Muscle layer of duodenum (tissue), 2 donors: Measurements from ENCODE around the gene RIMBP2.

ENCODE experiments used
- H3K27ac ChIP-seq: one replicate; pipeline ENCODE4 v1.7.0; 2013; ENCODE audit warnings: mild to moderate bottlenecking, low read length
- H3K27me3 ChIP-seq: one replicate; pipeline ENCODE4 v1.7.0; 2013; ENCODE audit warnings: low read depth, mild to moderate bottlenecking, control low read depth, low read length
- H3K36me3 ChIP-seq, 2 donors: one replicate each; pipeline ENCODE4 v1.7.0; 2013; ENCODE audit warnings: low read length in 2 of 2, control low read depth in 1 of 2, mild to moderate bottlenecking in 1 of 2; ENCODE audit not compliant: insufficient read depth in 2 of 2, control insufficient read depth in 1 of 2
- H3K4me1 ChIP-seq, 2 donors: one replicate each; pipeline ENCODE4 v1.7.0; 2013; ENCODE audit warnings: low read length in 2 of 2, mild to moderate bottlenecking in 2 of 2, control low read depth in 1 of 2, moderate library complexity in 1 of 2; ENCODE audit not compliant: insufficient read depth in 2 of 2, control insufficient read depth in 1 of 2
- H3K4me3 ChIP-seq, 2 donors: one replicate each; pipeline ENCODE4 v1.7.0; 2013; ENCODE audit warnings: low read length in 2 of 2, low read depth in 1 of 2, mild to moderate bottlenecking in 1 of 2
- H3K9me3 ChIP-seq, 2 donors: one replicate each; pipeline ENCODE4 v1.7.0; 2013; ENCODE audit warnings: low read length in 2 of 2, control low read depth in 1 of 2, mild to moderate bottlenecking in 1 of 2; ENCODE audit not compliant: control insufficient read depth in 1 of 2
- donor health status: healthy.

The RIMBP2 gene

GRCh38 chr12:130494736-130495135, 221.4 kb downstream of the RIMBP2 start:
- no peak overlapping the region for H3K27ac ChIP-seq
- no peaks in the 10 kb centered on the region for H3K4me1 ChIP-seq
- H3K9me3 ChIP-seq = no peaks in the 10 kb centered on the region
- no peaks in the 10 kb centered on the region for H3K36me3 ChIP-seq
- H3K4me3 ChIP-seq = no peak overlapping the region
- no peaks in the 10 kb centered on the region for H3K27me3 ChIP-seq

- Histone ChIP-seq H3K4me3 (no peak overlapping the region), H3K27me3 (no peaks in the 10 kb centered on the region), H3K4me1 (no peaks in the 10 kb centered on the region), H3K9me3 (peaks cover 0 to 5% of the 10 kb centered on the region in 2 donors), H3K27ac (no peak overlapping the region), H3K36me3 (no peaks in the 10 kb centered on the region)
Observed at GRCh38 chr12:130493951-130494350, 222.1 kb downstream of the RIMBP2 start.

GRCh38 chr12:130491421-130492357, 224.4 kb downstream of the RIMBP2 start:
- H3K4me3 ChIP-seq = no peak overlapping the region
- no peaks in the 10 kb centered on the region for H3K4me1 ChIP-seq
- H3K27ac ChIP-seq = no peak overlapping the region
- H3K9me3 ChIP-seq = peaks cover 0 to 5% of the 10 kb centered on the region in 2 donors
- no peaks in the 10 kb centered on the region for H3K27me3 ChIP-seq
- no peaks in the 10 kb centered on the region for H3K36me3 ChIP-seq

- peaks cover 0 to 5% of the 10 kb centered on the region in 2 donors for H3K9me3 ChIP-seq
- no peaks in the 10 kb centered on the region for H3K4me1 ChIP-seq
- no peaks in the 10 kb centered on the region for H3K36me3 ChIP-seq
- H3K27me3 ChIP-seq = no peaks in the 10 kb centered on the region
- no peak overlapping the region for H3K4me3 ChIP-seq
- no peak overlapping the region for H3K27ac ChIP-seq
Observed at GRCh38 chr12:130490674-130491073, 225.4 kb downstream of the RIMBP2 start.

GRCh38 chr12:130489293-130489692, 226.8 kb downstream of the RIMBP2 start:
- Histone ChIP-seq H3K4me1 (no peaks in the 10 kb centered on the region), H3K9me3 (peaks cover 0 to 5% of the 10 kb centered on the region in 2 donors), H3K4me3 (no peak overlapping the region), H3K27me3 (no peaks in the 10 kb centered on the region), H3K27ac (no peak overlapping the region), H3K36me3 (no peaks in the 10 kb centered on the region)

GRCh38 chr12:130488358-130488710, 227.8 kb downstream of the RIMBP2 start:
- Histone ChIP-seq H3K27ac (no peak overlapping the region), H3K27me3 (no peaks in the 10 kb centered on the region), H3K4me1 (no peaks in the 10 kb centered on the region), H3K4me3 (no peak overlapping the region), H3K36me3 (no peaks in the 10 kb centered on the region), H3K9me3 (peaks cover 0 to 5% of the 10 kb centered on the region in 2 donors)

GRCh38 chr12:130487636-130488357, 228.3 kb downstream of the RIMBP2 start:
- Histone ChIP-seq H3K9me3 (peaks cover 0 to 5% of the 10 kb centered on the region in 2 donors), H3K4me1 (no peaks in the 10 kb centered on the region), H3K36me3 (no peaks in the 10 kb centered on the region), H3K27me3 (no peaks in the 10 kb centered on the region), H3K27ac (no peak overlapping the region), H3K4me3 (no peak overlapping the region)

- no peak overlapping the region for H3K27ac ChIP-seq
- no peaks in the 10 kb centered on the region for H3K4me1 ChIP-seq
- H3K4me3 ChIP-seq = no peak overlapping the region
Observed at GRCh38 chr12:130486891-130487416, 229.1 kb downstream of the RIMBP2 start.

GRCh38 chr12:130486146-130486435, 230.0 kb downstream of the RIMBP2 start:
- Histone ChIP-seq H3K27ac (no peak overlapping the region), H3K36me3 (no peaks in the 10 kb centered on the region), H3K4me1 (no peaks in the 10 kb centered on the region), H3K9me3 (peaks cover 0 to 5% of the 10 kb centered on the region in 2 donors), H3K27me3 (no peaks in the 10 kb centered on the region), H3K4me3 (no peak overlapping the region)

More at GRCh38 chr12:130486891-130487416, 229.1 kb downstream of the RIMBP2 start:
- Histone ChIP-seq H3K27me3 (no peaks in the 10 kb centered on the region), H3K36me3 (no peaks in the 10 kb centered on the region), H3K9me3 (peaks cover 0 to 5% of the 10 kb centered on the region in 2 donors)

- Histone ChIP-seq H3K4me3 (no peak overlapping the region), H3K36me3 (no peaks in the 10 kb centered on the region), H3K9me3 (peaks cover 0 to 5% of the 10 kb centered on the region in 2 donors), H3K27ac (no peak overlapping the region), H3K27me3 (no peaks in the 10 kb centered on the region), H3K4me1 (no peaks in the 10 kb centered on the region)
Observed at GRCh38 chr12:130485291-130486145, 230.6 kb downstream of the RIMBP2 start.

GRCh38 chr12:130484221-130484620, 231.9 kb downstream of the RIMBP2 start:
- no peaks in the 10 kb centered on the region for H3K4me1 ChIP-seq
- H3K27me3 ChIP-seq = no peaks in the 10 kb centered on the region
- H3K9me3 ChIP-seq = peaks cover 0 to under 1% of the 10 kb centered on the region in 2 donors
- H3K27ac ChIP-seq = no peak overlapping the region
- H3K36me3 ChIP-seq = no peaks in the 10 kb centered on the region
- H3K4me3 ChIP-seq = no peak overlapping the region
